ENCODE data around the gene GGT5. TPM values are rescaled to one million over a fixed set of nuclear protein-coding genes. Genes with fewer than 3 reads are reported as not detected.

Gene GGT5
- total RNA-seq, 2 donors from 2014 or later, result 36.2 to 58.7 TPM

- no peak for DNase-seq (ENCODE audit: low spot score)
- Histone ChIP-seq H3K4me3 (no peak overlapping the region), H3K27me3 (no peaks in the 10 kb centered on the region), H3K4me1 (peaks cover 0 to 56% of the 10 kb centered on the region in 2 donors), H3K9me3 (no peaks in the 10 kb centered on the region), H3K27ac (peak overlapping the region; percentile 53 to 60), H3K36me3 (peaks cover 8% of the 10 kb centered on the region)
- no peak for TF ChIP-seq CTCF (IDR thresholded peaks at IDR 0.05)
These were observed 64.4 kb downstream of the GGT5 start for GRCh38 chr22:24180316-24181087.

- no peak for DNase-seq (ENCODE audit: low spot score)
- Histone ChIP-seq H3K4me3 (no peak overlapping the region), H3K9me3 (no peaks in the 10 kb centered on the region), H3K27ac (peak overlapping the region; percentile 21 to 53), H3K27me3 (no peaks in the 10 kb centered on the region), H3K36me3 (peaks cover 8% of the 10 kb centered on the region), H3K4me1 (peaks cover 0 to 65% of the 10 kb centered on the region in 2 donors)
- no peak for TF ChIP-seq CTCF (IDR thresholded peaks at IDR 0.05)
These were observed 65.2 kb downstream of the GGT5 start for GRCh38 chr22:24179478-24180210.

- Histone ChIP-seq H3K27me3 (no peaks in the 10 kb centered on the region), H3K4me3 (no peak overlapping the region), H3K4me1 (peaks cover 0 to 68% of the 10 kb centered on the region in 2 donors), H3K9me3 (no peaks in the 10 kb centered on the region), H3K36me3 (peaks cover 8% of the 10 kb centered on the region), H3K27ac (peak overlapping the region; percentile 73 to 80)
- peak in 1 of 2 donors; percentile 32 for TF ChIP-seq CTCF (IDR thresholded peaks at IDR 0.05)
- no peak for DNase-seq (ENCODE audit: low spot score)
These were observed 66.1 kb downstream of the GGT5 start for GRCh38 chr22:24178502-24179440.

GRCh38 chr22:24178021-24178431, 66.9 kb downstream of the GGT5 start:
- H3K36me3 ChIP-seq, result peaks cover 13% of the 10 kb centered on the region
- DNase-seq (ENCODE audit: low spot score), result no peak
- no peak overlapping the region for H3K4me3 ChIP-seq
- H3K9me3 ChIP-seq, result no peaks in the 10 kb centered on the region
- H3K27me3 ChIP-seq, result no peaks in the 10 kb centered on the region
- H3K4me1 ChIP-seq, result peaks cover 0 to 68% of the 10 kb centered on the region in 2 donors
- no peak for TF ChIP-seq CTCF (IDR thresholded peaks at IDR 0.05)
- H3K27ac ChIP-seq, result peak overlapping the region; percentile 73 to 80

DNA sequence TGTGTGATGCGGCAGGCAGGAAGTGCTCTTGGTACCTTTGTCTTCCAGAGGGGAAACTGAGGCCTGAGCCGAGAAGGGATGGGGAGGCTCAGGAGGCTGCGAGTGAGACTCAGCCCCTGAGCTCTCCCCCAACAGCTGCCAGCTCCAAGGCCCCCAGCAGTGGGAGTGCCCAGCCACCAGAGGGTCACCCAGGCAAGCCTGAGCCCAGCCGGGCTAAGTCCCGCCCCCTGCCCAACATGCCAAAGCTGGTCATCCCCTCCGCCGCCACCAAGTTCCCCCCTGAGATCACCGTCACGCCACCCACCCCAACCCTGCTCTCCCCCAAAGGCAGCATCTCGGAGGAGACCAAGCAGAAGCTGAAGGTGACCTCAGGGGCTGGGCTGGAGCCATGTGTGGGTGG, 67.4 kb downstream of the GGT5 start:
- no peak overlapping the region for H3K4me3 ChIP-seq
- H3K36me3 ChIP-seq, result peaks cover 18% of the 10 kb centered on the region
- peak overlapping the region; percentile 73 to 80 for H3K27ac ChIP-seq
- H3K9me3 ChIP-seq, result no peaks in the 10 kb centered on the region
- no peaks in the 10 kb centered on the region for H3K27me3 ChIP-seq
- peaks cover 0 to 68% of the 10 kb centered on the region in 2 donors for H3K4me1 ChIP-seq
- DNase-seq (ENCODE audit: low spot score), result no peak
- no peak for TF ChIP-seq CTCF (IDR thresholded peaks at IDR 0.05)

All from right atrium auricular region (tissue), 2 donors.